ENCODE results near the gene PRKCE.

Gene PRKCE

GRCh38 chr2:46067501-46068305 lies 416.2 kb downstream of the PRKCE start:
- peak; percentile 98 for DNase-seq (ENCODE audit: low read depth)
- peak overlapping the region; percentile 9 for H3K4me3 ChIP-seq (ENCODE audit: low read length)
- TF ChIP-seq CTCF (conservative IDR thresholded peaks at IDR 0.05; ENCODE audit: low read depth, low read length), result no peak

- DNase-seq (ENCODE audit: low read depth), result peak; percentile 58
- TF ChIP-seq CTCF (conservative IDR thresholded peaks at IDR 0.05; ENCODE audit: low read depth, low read length), result no peak
- no peak overlapping the region for H3K4me3 ChIP-seq (ENCODE audit: low read length)
Measured at GRCh38 chr2:46068636-46069035, 417.2 kb downstream of the PRKCE start.

GRCh38 chr2:46071074-46071473 lies 419.6 kb downstream of the PRKCE start:
- no peak for DNase-seq (ENCODE audit: low read depth)
- no peak overlapping the region for H3K4me3 ChIP-seq (ENCODE audit: low read length)
- no peak for TF ChIP-seq CTCF (conservative IDR thresholded peaks at IDR 0.05; ENCODE audit: low read depth, low read length)

GRCh38 chr2:46072101-46072820 lies 420.8 kb downstream of the PRKCE start:
- peak; percentile 81 for DNase-seq (ENCODE audit: low read depth)
- H3K4me3 ChIP-seq (ENCODE audit: low read length), result no peak overlapping the region
- no peak for TF ChIP-seq CTCF (conservative IDR thresholded peaks at IDR 0.05; ENCODE audit: low read depth, low read length)

GRCh38 chr2:46073540-46074046 lies 422.1 kb downstream of the PRKCE start:
- peak overlapping the region; percentile 44 for H3K4me3 ChIP-seq (ENCODE audit: low read length)
- no peak for TF ChIP-seq CTCF (conservative IDR thresholded peaks at IDR 0.05; ENCODE audit: low read depth, low read length)
- DNase-seq (ENCODE audit: low read depth), result peak; percentile 82

GRCh38 chr2:46074501-46074900 lies 423.0 kb downstream of the PRKCE start:
- H3K4me3 ChIP-seq (ENCODE audit: low read length), result peak overlapping the region; percentile 44
- TF ChIP-seq CTCF (conservative IDR thresholded peaks at IDR 0.05; ENCODE audit: low read depth, low read length), result no peak
- no peak for DNase-seq (ENCODE audit: low read depth)
